Measurements from ENCODE around the gene HEXB. TPM values are rescaled to one million over a fixed set of nuclear protein-coding genes. Genes with fewer than 3 reads are reported as not detected.

Gene HEXB
- total and polyA plus RNA-seq, 2 of the 13 experiments (the other 11 are each of a cell fraction or from before 2014, with no cell fraction given) = 100 to 104 TPM

GRCh38 chr5:74766849-74767578 is 82.0 kb downstream of the HEXB start, which contains the start of the genes GFM2 and NSA2 (continued):
- peak; percentile 65; the same call in 1 of the 2 replicates for TF ChIP-seq GTF2F1 (IDR thresholded peaks at IDR 0.05; ENCODE audit: low read length)
- TF ChIP-seq SOX6 (IDR thresholded peaks at IDR 0.05) = no peak
- peak; percentile 69; the same call in 1 of the 2 replicates for TF ChIP-seq SOX6 (CRISPR knock-in tag; IDR thresholded peaks at IDR 0.05)
- TF ChIP-seq ZBTB2 (CRISPR knock-in tag; IDR thresholded peaks at IDR 0.05; ENCODE audit: low read depth) = no peak
- TF ChIP-seq ATRX (CRISPR knock-in tag; IDR thresholded peaks at IDR 0.05; ENCODE audit: borderline replicate concordance) = no peak
- TF ChIP-seq PRDM10 (CRISPR knock-in tag; IDR thresholded peaks at IDR 0.05; ENCODE audit: low read depth) = 0 out of 2 replicates have a peak, but pooled peaks have one; percentile 57
- no peak; the same call in 1 of the 2 replicates for TF ChIP-seq ZNF333 (CRISPR knock-in tag; IDR thresholded peaks at IDR 0.05; ENCODE audit: borderline replicate concordance)
- TF ChIP-seq SMAD3 (CRISPR knock-in tag; IDR thresholded peaks at IDR 0.05) = peak; percentile 97
- 0 out of 2 replicates have a peak, but pooled peaks have one; percentile 72 for TF ChIP-seq ZNF318 (CRISPR knock-in tag; IDR thresholded peaks at IDR 0.05)
- TF ChIP-seq ZNF629 (CRISPR knock-in tag; conservative IDR thresholded peaks at IDR 0.05) = 0 out of 2 replicates have a peak, but pooled peaks have one; percentile 6
- TF ChIP-seq ZNF235 (CRISPR knock-in tag; IDR thresholded peaks at IDR 0.05; ENCODE audit: borderline replicate concordance) = peak; percentile 75; the same call in 1 of the 2 replicates

All from HepG2 (cell line).